GM12878 (cell line): ENCODE measurements around the gene SLC35G4. TPM values are rescaled to one million over a fixed set of nuclear protein-coding genes. Genes with fewer than 3 reads are reported as not detected.

Experiments
- ATAC-seq: fragments of 200-7000 bp; cut with Tn5 transposase; 3 replicates; pipeline ENCODE4 v1.9.1; 2020; ENCODE audit warnings: mild to moderate bottlenecking, moderate library complexity
- BruUV-seq: library from RNA; stranded (reverse); fragments of 400-500 nt; replicated peaks from 2 replicates; lab custom pipeline; 2021; lab: Mats Ljungman, UMichigan
- CTCF ChIA-PET: fragments of 300-600 bp; sonication (Branson Sonifier 250); formaldehyde crosslinking; extraction: SDS; loops from one replicate; lab custom pipeline; 2021; ENCODE audit warnings: inconsistent platforms; lab: Yijun Ruan, JAX
- POLR2A ChIA-PET: fragments of 350-600 bp; formaldehyde crosslinking; extraction: SDS; loops from one replicate; lab custom pipeline; 2021; ENCODE audit warnings: inconsistent platforms; lab: Charles Lee
- RAD21 ChIA-PET: fragments of 300-600 bp; sonication (Branson Sonifier 250); formaldehyde crosslinking; loops from one replicate; lab custom pipeline; 2023; ENCODE audit warnings: antibody characterized with exemption; ENCODE audit not compliant: unreplicated experiment; lab: Charles Lee
- SMC1A ChIA-PET: fragments of 300-600 bp; sonication (Branson Sonifier 250); formaldehyde crosslinking; loops from one replicate; lab custom pipeline; 2023; ENCODE audit not compliant: unreplicated experiment, uncharacterized antibody; lab: Charles Lee
- DNase-seq: peaks from one replicate; pipeline ENCODE4 v3.0.0-alpha.2; 2011; ENCODE audit warnings: low read depth, low spot score
- FAIRE-seq: peaks from 3 replicates; lab custom pipeline; 2011; peaks lifted over from hg19 to GRCh38; lab: Jason Lieb, UNC
- H2AFZ ChIP-seq: 2 replicates; pipeline ENCODE4 v1.6.0; 2011; ENCODE audit warnings: low read depth, low read length, control low read depth; ENCODE audit not compliant: control insufficient read depth
- H3K27ac ChIP-seq: 2 replicates; pipeline ENCODE4 v1.5.1; 2011; ENCODE audit warnings: control low read depth; ENCODE audit not compliant: control insufficient read depth, insufficient read depth
- H3K27me3 ChIP-seq, 2 experiments: replicated peaks in 1 of 2; 2 replicates each; pipeline versions ENCODE4 v1.6.0 to v1.6.1; 2011; ENCODE audit warnings: low read length in 1 of 2; ENCODE audit not compliant: control insufficient read depth in 2 of 2, insufficient read depth in 2 of 2
- H3K36me3 ChIP-seq, 2 experiments: 2 replicates each; pipeline ENCODE4 v1.5.1; 2011; ENCODE audit warnings: low read length in 1 of 2; ENCODE audit not compliant: control insufficient read depth in 2 of 2, insufficient read depth in 2 of 2
- H3K4me1 ChIP-seq: 2 replicates; pipeline ENCODE4 v1.6.1; 2011; ENCODE audit warnings: mild to moderate bottlenecking, low read length, moderate library complexity, mixed read lengths; ENCODE audit not compliant: control insufficient read depth, insufficient read depth
- H3K4me2 ChIP-seq: 2 replicates; pipeline ENCODE4 v1.6.0; 2011; ENCODE audit warnings: control low read depth; ENCODE audit not compliant: control insufficient read depth, insufficient read depth
- H3K4me3 ChIP-seq: fragments of 200-600 bp; sonication (generic); 2 replicates; pipeline ENCODE4 v1.5.1; 2016
- H3K79me2 ChIP-seq: 2 replicates; pipeline ENCODE4 v1.6.0; 2011; ENCODE audit warnings: low read length; ENCODE audit not compliant: control insufficient read depth, insufficient read depth
- H3K9ac ChIP-seq: 2 replicates; pipeline ENCODE4 v1.8.0; 2011; ENCODE audit warnings: low read length, control low read depth, mixed read lengths; ENCODE audit not compliant: control insufficient read depth, insufficient read depth
- H3K9me3 ChIP-seq: replicated peaks from 3 replicates; pipeline ENCODE4 v1.5.1; 2011; ENCODE audit warnings: mild to moderate bottlenecking, low read length; ENCODE audit not compliant: control insufficient read depth, insufficient read depth
- H4K20me1 ChIP-seq: 2 replicates; pipeline ENCODE4 v1.6.0; 2011; ENCODE audit not compliant: control insufficient read depth, insufficient read depth
- CBX5 ChIP-seq: sonication (generic); IDR thresholded peaks from 2 replicates; pipeline ENCODE4 v1.6.1; 2016; ENCODE audit warnings: low read depth, moderate library complexity, mild to moderate bottlenecking, inconsistent platforms
- CEBPZ ChIP-seq: fragments of 150-350 bp; IDR thresholded peaks from 2 replicates; pipeline ENCODE4 v1.6.1; 2016; ENCODE audit warnings: low read depth, low read length
- CREM ChIP-seq: IDR thresholded peaks from 2 replicates; pipeline ENCODE4 v1.6.1; 2014; ENCODE audit warnings: antibody characterized with exemption, low read depth
- KDM1A ChIP-seq: fragments of 200-600 bp; sonication (generic); IDR thresholded peaks from 2 replicates; pipeline ENCODE4 v1.6.1; 2016; ENCODE audit warnings: borderline replicate concordance
- MLLT1 ChIP-seq: fragments of 450-650 bp; IDR thresholded peaks from 2 replicates; pipeline ENCODE4 v1.6.1; 2016; ENCODE audit warnings: mild to moderate bottlenecking
- NFYA ChIP-seq: IDR thresholded peaks from 2 replicates; pipeline ENCODE4 v1.6.1; 2011; ENCODE audit warnings: low read depth, mild to moderate bottlenecking, low read length, improper control_type of control experiment, borderline replicate concordance
- POLR2A ChIP-seq: IDR thresholded peaks from 2 replicates; pipeline ENCODE4 v1.6.1; 2011; ENCODE audit warnings: low read depth, mild to moderate bottlenecking, low read length
- TAF1 ChIP-seq: IDR thresholded peaks from 2 replicates; pipeline ENCODE4 v1.6.1; 2011; ENCODE audit warnings: mild to moderate bottlenecking, low read depth, low read length, borderline replicate concordance
- USF1 ChIP-seq: IDR thresholded peaks from 2 replicates; pipeline ENCODE4 v1.6.1; 2011; ENCODE audit warnings: borderline replicate concordance, low read depth, mild to moderate bottlenecking, moderate library complexity, mixed read lengths, low read length; ENCODE audit not compliant: insufficient read depth; ENCODE audit errors: extremely low read length
- ZBTB11 ChIP-seq: fragments of 450-650 bp; formaldehyde crosslinking; IDR thresholded peaks from 2 replicates; pipeline ENCODE4 v1.5.0; 2022; ENCODE audit warnings: mild to moderate bottlenecking, missing genetic modification characterization
- WGBS: methylation state at CpG from one replicate; pipeline ENCODE4 v1.1.6; 2016; ENCODE audit warnings: low lambda C conversion rate; ENCODE audit not compliant: insufficient replicate concordance, insufficient coverage; ENCODE audit errors: missing lambda C conversion rate; 5-methylcytosine and 5-hydroxymethylcytosine counted together
- in situ Hi-C: fragments of 300-500 bp; cut with MboI; formaldehyde crosslinking; loops from 9 replicates; pipeline ENCODE4 v1.14.3; 2018; ENCODE audit warnings: mixed read lengths
- intact Hi-C: fragments of 100-400 bp; cut with micrococcal nuclease; formaldehyde crosslinking; loops from one replicate; pipeline ENCODE4 v1.14.2; 2022; ENCODE audit not compliant: unreplicated experiment
- polyA plus RNA-seq, 11 experiments: library from polyadenylated mRNA; depleted of rRNA in 4 of 11; unstranded in 6 of 11; stranded (reverse) in 5 of 11; fragments of >200 nt; fragmentation: Nextera tagmentation in 4 of 11; fragmentation: Illumina TruSeq in 1 of 11; extraction: Ambion mirVana in 4 of 11; extraction: Trizol in 1 of 11; gene quantifications; 1 replicate in 1 of 11; 2 replicates in 10 of 11; pipeline versions ENCODE4 v1.2.1 to v1.2.3, GENCODE V29; 2011 to 2016; ENCODE audit warnings: inconsistent platforms in 2 of 11, missing spikeins in 2 of 11, low read depth in 1 of 11
- total RNA-seq, 4 experiments: library from RNA; depleted of rRNA in 3 of 4; stranded (reverse); fragments of >200 nt in 3 of 4; fragmentation: Illumina TruSeq in 1 of 4; extraction: Trizol in 1 of 4; gene quantifications; 2 replicates each; pipeline versions ENCODE4 v1.2.1 to v1.2.3, GENCODE V29; 2013 to 2021

Gene SLC35G4
- total and polyA plus RNA-seq, 10 of the 15 experiments (the other 5 are each of a cell fraction or from before 2014, with no cell fraction given) = not detected

- ChIA-PET SMC1A (no interaction called here), POLR2A (no interaction called here), CTCF (no interaction called here), RAD21 (interaction anchor here (2.1 kb wide), 1 partner anchor 13 kb away, joined by 6 read pairs; no protein-coding TSS in a partner anchor)
- Histone ChIP-seq H3K27ac (no peak overlapping the region), H3K4me1 (no peaks in the 10 kb centered on the region; the same call in 1 of the 2 replicates), H3K9ac (no peak overlapping the region), H3K79me2 (no peaks in the 10 kb centered on the region), H3K36me3 (no peaks in the 10 kb centered on the region), H2AFZ (no peak overlapping the region), H3K4me3 (no peak overlapping the region), H3K9me3 (no peaks in the 10 kb centered on the region), H3K27me3 (peaks cover 0 to 3% of the 10 kb centered on the region in 2 experiments; a peak in 1 of 4 replicates), H4K20me1 (no peaks in the 10 kb centered on the region), H3K4me2 (no peak overlapping the region)
- BruUV-seq = no TSS peak
- ATAC-seq = no peak
- TF ChIP-seq KDM1A = no peak
- no peak for TF ChIP-seq MLLT1
- no peak for TF ChIP-seq POLR2A
- TF ChIP-seq CBX5 = no peak
- no peak for TF ChIP-seq TAF1
- TF ChIP-seq NFYA = no peak
- TF ChIP-seq USF1 = no peak
- TF ChIP-seq CEBPZ = no peak
- no peak for TF ChIP-seq ZBTB11 (CRISPR knock-in tag)
- no peak for TF ChIP-seq CREM
- no peak for FAIRE-seq
- no peak for DNase-seq
- in situ Hi-C loops = no loop called here
- WGBS = 3% methylated on average over 5 of the region's 5 CpGs
- intact Hi-C loops = no loop called here
These were observed 43.0 kb upstream of the SLC35G4 start for GRCh38 chr18:11566236-11566965.
